T-helper 9 cell (primary cell): Measurements from ENCODE around the gene TWF2.
A peak's percentile ranks its signal among the peaks of the same experiment; 100 is the strongest.

Experiments
- DNase-seq: peaks from one replicate; pipeline ENCODE4 v3.0.0-alpha.2; 2020

TWF2 gene

DNA sequence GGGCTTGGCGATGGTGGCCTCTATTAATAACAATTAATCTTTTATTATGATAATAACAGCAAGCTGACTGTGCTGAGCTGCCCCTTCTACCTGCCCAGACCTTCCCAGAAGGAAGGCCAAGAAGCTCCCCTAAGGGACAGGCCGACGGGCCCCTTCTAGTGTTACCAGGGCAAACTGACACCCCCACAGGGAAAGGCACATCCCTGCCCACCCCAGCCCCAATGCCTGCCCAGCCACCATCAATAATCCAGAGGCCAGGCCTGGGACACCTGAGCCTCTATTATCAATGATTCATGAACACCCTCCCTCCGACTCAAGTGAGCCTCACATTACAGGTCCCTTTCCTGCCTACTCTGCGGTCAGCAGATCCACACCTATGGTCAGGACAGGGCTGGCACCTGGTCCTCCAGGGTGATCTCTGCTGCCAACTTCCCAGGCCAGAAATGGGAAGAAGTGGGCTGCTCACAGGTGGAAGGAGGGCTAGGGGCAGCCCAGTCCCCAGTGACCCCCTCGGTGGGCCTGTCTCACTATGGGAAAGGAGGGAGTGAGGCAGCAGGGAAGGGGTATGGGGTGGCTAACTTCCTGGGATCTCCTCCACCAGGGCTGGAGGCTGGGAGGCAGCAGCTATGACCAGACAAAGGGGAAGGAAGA, 1.8 kb downstream of the TWF2 start:
- DNase-seq = no peak

GRCh38 chr3:52236424-52236886, 2.5 kb downstream of the TWF2 start:
- DNase-seq = no peak

GRCh38 chr3:52234516-52235447, 4.2 kb downstream of the TWF2 start:
- no peak for DNase-seq

GRCh38 chr3:52233968-52234367, 5.0 kb downstream of the TWF2 start:
- DNase-seq = no peak

DNA sequence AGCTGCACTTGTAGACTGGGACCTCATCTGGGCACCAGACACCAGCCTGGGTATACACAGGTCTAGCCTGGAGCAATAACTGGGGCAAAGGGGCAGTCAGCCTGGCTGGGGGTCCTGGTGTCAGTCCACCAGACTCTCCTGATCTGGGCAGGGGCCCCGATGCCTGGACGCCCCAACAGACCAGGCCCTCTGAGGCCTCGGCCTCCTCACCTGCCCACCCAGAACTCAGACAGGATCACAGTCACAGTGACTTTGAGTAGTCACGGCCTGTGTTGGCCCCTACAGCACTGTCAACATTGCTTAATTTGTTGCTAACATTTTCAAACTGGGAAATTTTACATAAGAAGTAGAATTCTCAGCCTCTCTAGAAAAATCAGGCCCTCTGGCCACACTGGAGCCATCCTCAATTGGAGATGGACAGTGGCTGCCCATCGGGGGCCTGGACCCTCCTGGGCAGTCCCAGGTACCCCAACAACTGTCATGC, 5.8 kb downstream of the TWF2 start:
- no peak for DNase-seq

- DNase-seq = no peak
Observed at GRCh38 chr3:52232279-52233107, 6.5 kb downstream of the TWF2 start.

DNA sequence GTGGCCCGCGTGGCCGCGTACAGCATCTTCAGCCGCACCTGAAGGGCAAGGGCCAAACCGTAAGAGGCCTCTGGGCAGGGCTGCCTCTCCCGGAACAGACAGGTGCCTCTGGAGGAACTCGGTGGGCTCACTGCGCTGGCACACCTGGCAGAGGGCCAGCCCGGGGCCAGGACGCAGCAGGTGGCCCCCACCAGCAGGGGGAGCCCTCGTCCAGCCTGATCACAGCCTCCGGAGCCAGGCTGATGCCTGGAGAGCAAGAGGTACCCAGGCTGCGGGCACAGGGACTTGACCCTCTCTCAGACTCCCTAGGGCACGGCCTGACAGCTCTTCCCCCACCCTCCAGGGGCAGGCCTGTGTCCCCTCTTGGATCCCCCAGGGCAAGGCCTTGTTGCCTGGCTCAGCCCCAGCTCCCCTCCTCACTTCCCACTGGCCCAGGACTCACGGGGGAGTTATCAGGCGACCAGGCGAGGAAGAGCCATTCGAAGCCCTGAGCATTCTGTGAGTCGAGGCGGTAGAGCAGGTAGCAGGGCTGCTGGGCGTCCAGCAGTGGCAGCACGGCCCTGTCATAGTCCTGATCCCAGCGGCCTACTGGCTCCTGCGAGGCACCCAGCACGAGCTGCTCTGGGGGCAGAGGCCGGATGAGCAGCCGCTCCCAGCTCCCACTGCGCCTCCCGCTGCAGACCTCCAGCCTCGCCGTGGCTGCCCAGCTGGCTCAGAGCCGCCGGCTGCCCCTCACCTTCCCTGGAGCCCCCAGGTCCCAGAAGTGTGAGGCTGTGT, 7.3 kb downstream of the TWF2 start:
- DNase-seq = peak; percentile 97

DNA sequence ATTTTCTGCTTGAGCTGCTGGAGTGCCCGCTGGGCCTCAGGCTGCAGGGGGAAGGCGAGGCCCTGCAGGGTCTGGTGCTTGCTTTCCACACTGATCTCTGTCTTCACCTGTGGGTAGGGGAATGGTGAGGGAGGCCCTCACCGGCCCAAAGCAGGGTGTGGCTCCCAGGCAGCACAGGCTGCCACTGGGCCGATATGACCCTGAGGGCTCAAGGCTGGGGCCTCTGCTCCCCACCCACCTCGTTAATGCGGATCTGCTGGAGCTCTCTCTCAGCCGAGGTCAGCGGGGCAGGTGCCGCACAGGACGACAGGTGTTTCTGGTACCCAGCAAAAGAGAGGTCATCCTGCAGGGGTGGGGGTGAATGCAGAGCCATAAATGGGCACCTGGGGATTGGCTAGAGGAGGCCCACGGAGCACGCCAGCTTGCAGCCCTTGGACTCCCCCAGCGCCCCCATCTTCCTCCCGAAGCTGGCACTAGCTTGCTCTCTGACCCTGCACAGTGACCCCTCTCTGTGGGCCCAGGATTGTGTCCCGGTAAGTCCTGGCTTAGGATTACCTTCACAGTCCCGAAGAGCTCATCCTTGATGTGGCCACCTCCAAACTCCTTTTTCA, 8.0 kb downstream of the TWF2 start:
- DNase-seq = no peak

DNA sequence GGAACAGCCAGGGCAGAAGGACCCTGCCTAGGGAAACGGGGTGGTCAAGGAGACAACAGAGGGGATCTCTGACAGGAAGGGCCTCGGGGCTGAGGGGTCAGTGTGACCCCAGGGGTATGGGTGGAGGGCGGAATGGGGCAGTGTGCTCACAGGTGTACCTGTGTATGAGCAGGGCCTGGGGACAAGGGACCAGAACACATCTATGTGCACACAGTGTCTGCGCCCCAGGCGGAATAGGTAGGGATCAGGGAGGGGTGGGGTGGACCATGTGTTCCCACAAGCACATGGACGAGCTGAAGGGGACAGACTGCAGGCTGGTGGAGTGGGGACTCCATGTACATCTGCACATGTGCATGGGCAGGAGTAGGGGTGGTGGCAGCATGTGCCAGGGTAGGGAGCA, 8.5 kb downstream of the TWF2 start:
- DNase-seq = no peak

DNA sequence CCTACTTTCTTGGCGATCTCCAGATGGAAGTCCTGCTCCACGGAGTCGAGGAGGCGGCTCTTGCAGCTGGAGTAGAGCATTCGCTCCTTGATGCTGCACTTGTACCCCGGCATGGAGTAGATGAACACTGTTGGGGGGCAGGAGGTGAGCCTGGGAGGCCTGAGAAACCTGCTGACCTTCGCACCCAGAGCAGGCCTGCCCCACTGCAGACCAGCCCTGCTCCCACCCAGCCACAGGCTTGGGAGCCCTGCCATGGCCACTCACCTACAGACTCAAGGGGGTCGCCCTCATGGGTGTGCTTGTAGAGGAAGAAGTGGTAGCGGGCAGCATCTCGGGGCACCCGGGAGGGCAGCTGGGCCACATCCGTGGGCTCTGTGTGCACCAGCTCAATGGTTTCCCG, 9.3 kb downstream of the TWF2 start:
- no peak for DNase-seq

GRCh38 chr3:52228751-52229291, 10.1 kb downstream of the TWF2 start:
- no peak for DNase-seq

GRCh38 chr3:52228266-52228665, 10.7 kb downstream of the TWF2 start:
- no peak for DNase-seq

DNA sequence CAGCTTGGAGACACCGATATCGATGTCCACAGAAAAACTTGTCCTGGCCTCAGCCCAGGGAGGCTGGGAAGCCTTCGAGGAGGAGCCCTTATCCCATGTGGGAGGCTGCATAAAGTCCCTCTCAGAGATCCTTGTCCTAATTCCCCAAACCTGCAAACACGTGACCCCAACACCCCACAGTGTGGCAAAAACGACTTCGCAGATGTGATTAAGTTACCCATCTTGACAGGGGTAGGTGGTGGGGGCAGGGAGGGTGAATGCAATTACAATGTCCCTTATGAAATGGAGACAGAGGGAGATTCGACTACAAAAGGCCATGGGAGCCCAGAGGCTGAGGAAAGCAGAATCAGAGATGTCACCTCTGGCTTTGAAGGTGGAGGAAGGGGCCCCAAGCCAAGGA, 11.2 kb downstream of the TWF2 start:
- DNase-seq = no peak

GRCh38 chr3:52227117-52227516, 11.8 kb downstream of the TWF2 start:
- DNase-seq = no peak

DNA sequence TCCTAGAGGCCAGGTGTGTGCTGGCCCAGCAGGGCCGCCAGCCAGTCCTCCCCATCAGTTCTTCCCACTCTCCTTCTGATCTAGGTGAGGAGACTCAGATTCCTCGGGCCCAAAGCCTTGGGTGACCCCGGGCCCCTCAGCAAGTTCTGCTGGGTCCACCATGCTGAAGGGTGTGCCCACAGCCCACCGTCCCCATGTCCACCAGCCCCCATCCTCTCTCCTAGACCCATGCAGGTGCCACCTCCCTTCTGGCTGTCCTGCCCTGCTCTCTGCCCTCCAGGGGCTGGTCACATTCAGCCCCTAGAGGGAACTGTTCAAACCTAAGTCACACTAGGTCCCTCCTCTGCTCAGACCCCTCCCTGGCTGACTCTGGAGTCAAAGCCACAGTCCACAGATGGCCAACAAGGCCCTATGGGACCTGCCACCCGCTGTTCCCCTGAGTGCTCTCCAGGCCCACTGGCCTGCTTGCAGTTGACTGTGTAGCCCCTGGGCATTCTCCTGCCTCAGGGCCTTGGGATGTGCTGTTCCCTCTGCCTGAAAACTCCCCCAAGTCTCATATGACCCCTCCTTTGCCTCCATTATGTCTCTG, 12.6 kb downstream of the TWF2 start:
- DNase-seq = no peak

- no peak for DNase-seq
Observed at GRCh38 chr3:52225452-52226228, 13.3 kb downstream of the TWF2 start, which contains the start of gene TLR9. TLR9 (minus strand) TSS chr3:52225645; CDS start chr3:52225529, 116 bp downstream.

DNA sequence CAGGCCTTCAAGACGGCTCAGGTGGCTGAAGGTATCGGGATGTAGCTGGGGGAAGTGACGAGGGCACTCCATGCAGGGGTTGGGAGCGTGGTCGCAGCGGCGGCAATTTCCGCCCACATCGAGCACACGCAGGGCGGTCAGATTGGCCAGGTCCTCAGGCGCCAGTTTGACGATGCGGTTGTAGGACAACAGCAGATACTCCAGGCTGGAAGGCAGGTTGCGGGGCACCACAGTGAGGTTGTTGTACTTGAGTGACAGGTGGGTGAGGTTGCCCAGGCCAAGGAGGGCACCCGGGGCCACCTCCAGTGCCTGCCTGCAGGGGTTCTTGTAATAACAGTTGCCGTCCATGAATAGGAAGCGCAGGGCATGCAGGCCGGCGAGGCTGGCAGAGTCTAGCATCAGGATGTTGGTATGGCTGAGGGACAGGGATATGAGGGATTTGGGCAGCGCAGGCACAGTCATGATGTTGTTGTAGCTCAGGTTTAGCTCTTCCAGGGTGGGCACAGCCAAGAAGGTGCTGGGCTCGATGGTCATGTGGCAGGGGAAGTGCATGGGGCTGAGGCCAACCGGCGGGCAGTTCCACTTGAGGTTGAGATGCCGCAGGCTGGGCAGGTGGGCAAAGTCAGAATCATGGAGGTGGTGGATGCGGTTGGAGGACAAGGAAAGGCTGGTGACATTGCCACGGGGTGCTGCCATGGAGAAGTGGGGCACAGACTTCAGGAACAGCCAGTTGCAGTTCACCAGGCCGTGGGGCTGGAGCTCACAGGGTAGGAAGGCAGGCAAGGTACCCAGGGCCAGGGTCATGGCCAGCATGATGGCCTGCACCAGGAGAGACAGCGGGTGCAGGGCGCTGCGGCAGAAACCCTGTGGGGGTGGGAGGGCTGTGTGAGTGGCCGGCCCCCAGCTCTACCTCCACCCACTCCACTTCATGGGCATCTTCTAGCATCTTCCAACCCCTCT, 15.2 kb downstream of the TWF2 start:
- DNase-seq = no peak

DNA sequence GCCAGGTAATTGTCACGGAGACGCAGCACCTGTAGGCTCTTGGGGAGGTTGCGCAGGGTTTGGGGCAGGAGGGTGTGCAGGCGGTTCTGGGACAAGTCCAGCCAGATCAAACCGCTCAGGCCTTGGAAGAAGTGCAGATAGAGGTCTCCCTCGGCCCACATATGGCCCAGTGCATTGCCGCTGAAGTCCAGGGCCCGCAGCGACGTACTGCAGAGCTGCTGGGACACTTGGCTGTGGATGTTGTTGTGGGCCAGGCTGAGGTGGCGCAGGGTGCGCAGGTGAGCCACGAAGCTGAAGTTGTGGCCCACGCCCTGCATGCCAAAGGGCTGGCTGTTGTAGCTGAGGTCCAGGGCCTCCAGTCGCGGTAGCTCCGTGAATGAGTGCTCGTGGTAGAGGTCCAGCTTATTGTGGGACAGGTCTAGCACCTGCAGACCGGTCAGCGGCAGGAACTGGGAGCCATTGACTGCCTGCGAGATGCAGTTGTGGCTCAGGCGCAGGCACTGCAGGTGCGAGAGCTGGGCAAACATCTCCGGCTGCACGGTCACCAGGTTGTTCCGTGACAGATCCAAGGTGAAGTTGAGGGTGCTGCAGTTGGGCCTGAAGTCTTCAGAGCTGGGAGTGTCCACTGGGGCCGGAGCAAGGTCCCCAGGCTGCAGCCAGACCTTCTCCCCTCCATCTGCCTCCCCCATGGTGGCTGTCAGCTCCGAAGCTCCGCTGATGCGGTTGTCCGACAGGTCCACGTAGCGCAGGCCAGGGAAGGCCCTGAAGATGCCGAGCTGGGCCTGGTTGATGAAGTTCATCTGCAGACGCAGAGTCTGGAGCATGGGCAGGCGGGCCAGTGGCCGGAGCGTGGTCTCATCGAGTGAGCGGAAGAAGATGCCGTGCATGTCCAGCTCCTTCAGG, 16.4 kb downstream of the TWF2 start:
- DNase-seq = no peak
